ENCODE results near the gene PHETA2. TPM values are rescaled to one million over a fixed set of nuclear protein-coding genes. Genes with fewer than 3 reads are reported as not detected.

The PHETA2 gene
- total RNA-seq, 1 donor from 2014 or later = 0.88 TPM

GRCh38 chr22:42065438-42066125 is 8.5 kb upstream of the PHETA2 start:
- H3K27ac Mint-ChIP-seq (ENCODE audit: unreplicated experiment) = no peak overlapping the region
- H3K27me3 Mint-ChIP-seq (ENCODE audit: unreplicated experiment) = no peaks in the 10 kb centered on the region
- H3K4me3 Mint-ChIP-seq (ENCODE audit: unreplicated experiment) = no peak overlapping the region
- TF ChIP-seq CTCF (IDR thresholded peaks at IDR 0.05; ENCODE audit: partially characterized antibody, unreplicated experiment) = no peak
- no peaks in the 10 kb centered on the region for H3K4me1 Mint-ChIP-seq (ENCODE audit: low read depth, unreplicated experiment)
- H3K9me3 Mint-ChIP-seq (ENCODE audit: unreplicated experiment) = peaks cover 5% of the 10 kb centered on the region
- H3K36me3 Mint-ChIP-seq (ENCODE audit: unreplicated experiment) = peaks cover 6% of the 10 kb centered on the region
- no peak for DNase-seq

GRCh38 chr22:42066126-42066761 is 7.8 kb upstream of the PHETA2 start:
- TF ChIP-seq CTCF (IDR thresholded peaks at IDR 0.05; ENCODE audit: partially characterized antibody, unreplicated experiment) = no peak
- no peak overlapping the region for H3K4me3 Mint-ChIP-seq (ENCODE audit: unreplicated experiment)

GRCh38 chr22:42066937-42067336 is 7.1 kb upstream of the PHETA2 start:
- peaks cover 5% of the 10 kb centered on the region for H3K9me3 Mint-ChIP-seq (ENCODE audit: unreplicated experiment)
- H3K36me3 Mint-ChIP-seq (ENCODE audit: unreplicated experiment) = peaks cover 6% of the 10 kb centered on the region
- H3K27me3 Mint-ChIP-seq (ENCODE audit: unreplicated experiment) = peaks cover 2% of the 10 kb centered on the region
- no peak overlapping the region for H3K27ac Mint-ChIP-seq (ENCODE audit: unreplicated experiment)
- no peak for TF ChIP-seq CTCF (IDR thresholded peaks at IDR 0.05; ENCODE audit: partially characterized antibody, unreplicated experiment)
- H3K4me3 Mint-ChIP-seq (ENCODE audit: unreplicated experiment) = no peak overlapping the region
- H3K4me1 Mint-ChIP-seq (ENCODE audit: low read depth, unreplicated experiment) = no peaks in the 10 kb centered on the region
- DNase-seq = no peak

More at GRCh38 chr22:42066126-42066761, 7.8 kb upstream of the PHETA2 start:
- peaks cover 6% of the 10 kb centered on the region for H3K36me3 Mint-ChIP-seq (ENCODE audit: unreplicated experiment)
- H3K27ac Mint-ChIP-seq (ENCODE audit: unreplicated experiment) = no peak overlapping the region
- H3K9me3 Mint-ChIP-seq (ENCODE audit: unreplicated experiment) = peaks cover 5% of the 10 kb centered on the region
- H3K27me3 Mint-ChIP-seq (ENCODE audit: unreplicated experiment) = no peaks in the 10 kb centered on the region
- DNase-seq = no peak
- H3K4me1 Mint-ChIP-seq (ENCODE audit: low read depth, unreplicated experiment) = no peaks in the 10 kb centered on the region

GRCh38 chr22:42067671-42068251 is 6.3 kb upstream of the PHETA2 start:
- no peak for TF ChIP-seq CTCF (IDR thresholded peaks at IDR 0.05; ENCODE audit: partially characterized antibody, unreplicated experiment)
- peaks cover 4% of the 10 kb centered on the region for H3K27me3 Mint-ChIP-seq (ENCODE audit: unreplicated experiment)
- no peak for DNase-seq
- H3K9me3 Mint-ChIP-seq (ENCODE audit: unreplicated experiment) = peaks cover 8% of the 10 kb centered on the region
- peaks cover 6% of the 10 kb centered on the region for H3K36me3 Mint-ChIP-seq (ENCODE audit: unreplicated experiment)
- H3K4me1 Mint-ChIP-seq (ENCODE audit: low read depth, unreplicated experiment) = peaks cover 3% of the 10 kb centered on the region
- no peak overlapping the region for H3K4me3 Mint-ChIP-seq (ENCODE audit: unreplicated experiment)
- no peak overlapping the region for H3K27ac Mint-ChIP-seq (ENCODE audit: unreplicated experiment)

- DNase-seq = no peak
- Mint-ChIP-seq H3K9me3 (ENCODE audit: unreplicated experiment) (peaks cover 8% of the 10 kb centered on the region), H3K27me3 (ENCODE audit: unreplicated experiment) (peaks cover 4% of the 10 kb centered on the region), H3K4me3 (ENCODE audit: unreplicated experiment) (no peak overlapping the region), H3K36me3 (ENCODE audit: unreplicated experiment) (peaks cover 6% of the 10 kb centered on the region), H3K4me1 (ENCODE audit: low read depth, unreplicated experiment) (peaks cover 6% of the 10 kb centered on the region), H3K27ac (ENCODE audit: unreplicated experiment) (no peak overlapping the region)
- TF ChIP-seq CTCF (IDR thresholded peaks at IDR 0.05; ENCODE audit: partially characterized antibody, unreplicated experiment) = no peak
Measured at GRCh38 chr22:42068291-42068690, 5.8 kb upstream of the PHETA2 start.

All from glutamatergic neuron (in vitro differentiated cells).